HPDE6-E6E7 (cell line): ENCODE results near the gene SPIN2B.
"Not testable (repeated sequence)": the region's sequence is repeated elsewhere in the genome, so short reads cannot be mapped to it uniquely, and the experiment has no call there.

Source experiments
- DNase-seq: peaks from one replicate; pipeline ENCODE4 v3.0.0; 2011; ENCODE audit warnings: missing footprints; ENCODE audit errors: extremely low spot score

The SPIN2B gene

GRCh38 chrX:57121162-57121755 is at the start of gene SPIN2B:
TSS of gene SPIN2B (minus strand) at chrX:57121548.
- peak; percentile 49 for DNase-seq

DNA sequence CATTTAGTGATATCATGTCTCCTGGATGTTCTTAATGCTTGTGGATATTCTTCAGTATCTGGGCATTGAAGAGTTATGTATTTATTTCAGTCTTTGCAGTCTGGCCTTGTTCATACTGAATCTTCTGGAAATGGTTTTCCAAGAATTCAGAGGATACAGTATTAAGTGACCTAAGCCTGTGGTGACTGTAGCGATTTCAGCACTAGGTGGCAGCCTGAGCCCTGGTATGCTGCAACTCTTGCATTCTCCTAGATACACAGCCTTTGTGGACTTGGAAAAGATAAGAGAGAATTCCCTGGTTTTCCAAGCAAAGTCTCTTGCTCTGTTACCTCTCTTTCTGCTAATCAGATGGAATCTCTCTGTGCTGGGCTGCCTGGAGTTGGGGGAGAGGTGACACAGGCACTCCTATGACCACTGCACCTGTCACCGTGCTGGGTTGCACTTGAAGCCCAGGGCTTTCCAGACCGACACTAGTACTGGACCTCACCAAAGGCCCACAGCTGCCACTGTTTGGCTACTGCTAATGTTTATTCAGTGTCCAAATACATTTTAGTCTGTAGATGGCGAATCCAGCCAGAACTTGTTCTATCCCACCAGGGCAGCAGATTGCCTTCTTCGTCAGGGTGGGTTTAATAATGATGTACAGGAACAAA is 35.2 kb upstream of the SPIN2B start:
- no peak for DNase-seq

GRCh38 chrX:57155171-57155570 is 33.8 kb upstream of the SPIN2B start:
- DNase-seq: no peak

DNA sequence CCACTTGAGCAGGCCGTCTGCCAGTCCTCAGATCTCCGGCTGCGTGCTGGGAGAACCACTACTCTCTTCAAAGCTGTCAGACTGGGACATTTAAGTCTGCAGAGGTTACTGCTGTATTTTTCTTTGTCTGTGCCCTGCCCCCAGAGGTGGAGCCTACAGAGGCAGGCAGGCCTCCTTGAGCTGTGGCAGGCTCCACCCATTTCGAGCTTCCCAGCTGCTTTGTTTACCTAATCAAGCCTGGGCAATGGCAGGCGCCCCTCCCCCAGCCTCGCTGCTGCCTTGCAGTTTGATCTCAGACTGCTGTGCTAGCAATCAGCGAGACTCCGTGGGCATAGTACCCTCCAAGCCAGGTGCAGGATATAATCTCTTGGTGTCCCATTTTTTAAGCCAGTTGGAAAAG is 30.9 kb upstream of the SPIN2B start:
- not testable (repeated sequence) for DNase-seq

DNA sequence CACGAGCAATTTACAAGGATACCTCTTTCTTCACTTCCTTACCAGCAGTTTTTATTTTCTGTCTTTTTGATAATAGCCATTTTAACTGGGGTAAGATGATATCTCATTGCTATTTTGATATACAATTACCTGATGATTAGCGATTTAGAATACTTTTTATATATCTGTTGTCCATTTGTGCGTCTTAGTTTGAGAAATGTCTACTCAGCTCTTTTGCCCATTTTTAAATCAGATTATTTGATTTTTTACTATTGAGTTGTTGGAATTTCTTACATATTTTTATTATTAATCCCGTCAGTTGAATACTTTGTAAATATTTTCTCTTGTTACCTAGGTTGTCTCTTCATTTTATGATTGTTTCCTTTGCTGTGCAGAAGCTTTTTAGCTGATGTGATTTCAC is 17.3 kb upstream of the SPIN2B start:
- DNase-seq: no peak

GRCh38 chrX:57137501-57137900 is 16.2 kb upstream of the SPIN2B start:
- DNase-seq: no peak

DNA sequence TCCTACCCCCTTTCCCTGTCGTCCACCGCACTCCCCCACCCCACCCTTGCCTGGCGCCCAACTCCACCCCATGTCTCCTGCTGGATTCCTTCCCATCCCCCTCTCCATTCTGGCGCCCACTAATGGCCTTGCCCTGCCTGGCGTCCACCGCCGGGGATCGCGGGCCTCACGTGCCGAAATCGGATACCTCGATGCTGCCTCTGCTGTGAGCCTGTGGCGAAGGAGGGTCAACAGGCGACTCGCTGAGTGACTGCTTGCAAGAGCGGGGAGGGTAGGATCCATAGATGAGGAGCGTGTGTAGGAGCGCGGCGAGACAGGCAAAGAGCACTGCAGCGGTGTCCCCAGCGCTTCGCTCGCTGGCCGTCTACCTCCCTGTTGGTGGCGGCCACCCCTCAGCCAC is 15.7 kb upstream of the SPIN2B start, which contains the start of gene SPIN2A:
TSS of gene SPIN2A (minus strand) at position 325 of the 400 bp plus-strand sequence. CDS start 800 bp downstream, outside the sequence.
- DNase-seq: not testable (repeated sequence)

DNA sequence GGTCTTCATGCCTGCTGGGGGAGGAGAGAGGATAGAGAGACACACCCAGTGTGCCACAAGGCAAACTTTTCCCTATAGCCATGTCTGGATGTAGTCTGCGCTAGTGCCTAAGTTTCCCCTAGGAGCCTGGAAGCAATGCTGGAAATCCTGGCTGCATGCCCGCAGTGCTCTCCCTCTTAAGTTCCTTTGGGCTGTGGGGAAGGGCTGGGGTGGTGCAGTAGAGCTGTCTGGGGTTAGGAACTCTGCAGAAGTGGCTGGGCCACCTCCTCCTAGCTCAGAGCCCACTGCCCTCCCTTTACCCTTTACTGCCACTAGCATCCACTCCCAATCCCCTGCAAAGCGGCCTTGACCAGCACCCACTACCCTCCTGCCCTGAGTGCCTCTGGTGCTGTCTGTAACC is 15.2 kb upstream of the SPIN2B start:
- DNase-seq: not testable (repeated sequence)

DNA sequence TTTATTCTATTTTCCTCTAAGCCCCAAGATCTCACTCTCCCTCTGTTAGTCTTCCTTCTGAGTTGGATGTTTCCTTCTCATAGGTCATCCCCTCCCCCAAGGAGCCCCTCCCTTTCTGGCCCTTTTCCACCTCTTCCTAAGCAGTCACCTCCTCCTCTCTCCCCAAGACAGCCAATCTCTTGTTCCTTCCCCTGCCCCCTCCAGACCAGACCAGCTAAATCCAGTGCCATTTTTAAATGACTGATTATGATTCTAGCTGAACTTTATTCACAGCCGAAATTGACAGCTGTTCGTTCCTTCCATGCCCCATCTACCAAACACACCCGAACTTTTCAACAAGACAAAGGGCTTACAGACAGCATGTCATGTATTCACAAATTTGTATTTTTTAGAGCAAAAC is 13.9 kb upstream of the SPIN2B start:
- no peak for DNase-seq

DNA sequence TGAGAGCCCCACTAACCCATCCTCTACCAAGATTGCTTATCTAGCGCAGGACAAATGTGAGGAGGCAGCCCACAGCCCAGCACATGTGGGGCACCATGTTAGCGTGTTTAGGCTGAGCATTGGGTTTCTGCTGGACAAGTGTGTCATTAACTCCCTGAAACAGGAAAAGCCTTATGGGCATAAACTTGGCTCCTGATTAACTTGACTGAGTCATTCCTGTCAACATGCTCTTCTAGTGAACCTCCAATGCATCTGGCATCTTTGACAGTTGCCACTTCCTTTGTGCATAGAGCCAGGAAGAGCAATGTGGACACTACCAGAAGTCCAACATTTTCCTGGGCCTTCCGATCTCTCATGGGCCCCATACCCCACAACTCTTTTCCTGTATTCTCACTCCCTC is 13.4 kb upstream of the SPIN2B start:
- DNase-seq: no peak

DNA sequence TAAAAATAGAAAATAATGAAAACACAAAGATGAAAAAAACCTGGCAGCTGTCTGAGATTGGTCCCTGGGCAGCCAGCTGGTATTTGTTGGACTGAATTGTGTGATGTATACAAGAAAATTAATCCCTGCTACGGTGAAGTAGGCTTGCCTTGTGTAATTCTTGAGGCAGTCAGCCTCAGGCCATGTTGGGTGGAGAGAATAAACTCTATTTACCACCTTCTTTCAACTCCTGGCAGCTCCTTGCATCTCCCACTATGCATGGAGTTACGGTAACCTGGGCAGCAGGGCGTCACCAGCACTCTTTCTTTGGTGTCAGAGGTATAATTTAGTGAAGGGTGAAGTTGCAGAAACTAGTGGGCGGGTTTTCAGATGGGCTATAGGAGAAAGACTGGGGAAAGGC is 12.4 kb upstream of the SPIN2B start:
- no peak for DNase-seq

- not testable (repeated sequence) for DNase-seq
Measured at GRCh38 chrX:57133284-57133683, 11.9 kb upstream of the SPIN2B start.

DNA sequence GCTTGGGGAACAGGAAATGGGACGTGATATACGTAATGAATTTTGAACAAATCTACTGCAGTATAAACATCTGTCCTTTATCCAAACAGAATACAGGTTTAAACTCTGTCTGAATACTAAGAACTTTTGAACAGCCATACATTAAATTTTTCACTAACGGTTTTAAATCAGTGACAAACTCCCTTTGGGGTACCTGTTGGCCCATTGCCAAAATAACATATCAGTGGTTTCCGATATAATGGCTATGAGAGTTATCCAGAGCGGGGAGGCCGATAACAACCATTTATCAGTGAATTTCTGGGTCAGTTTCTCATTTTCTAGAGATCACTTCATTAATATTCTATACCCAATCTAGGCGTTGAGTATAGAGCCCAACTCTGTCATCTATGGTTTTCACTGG is 10.7 kb upstream of the SPIN2B start:
- DNase-seq: no peak

DNA sequence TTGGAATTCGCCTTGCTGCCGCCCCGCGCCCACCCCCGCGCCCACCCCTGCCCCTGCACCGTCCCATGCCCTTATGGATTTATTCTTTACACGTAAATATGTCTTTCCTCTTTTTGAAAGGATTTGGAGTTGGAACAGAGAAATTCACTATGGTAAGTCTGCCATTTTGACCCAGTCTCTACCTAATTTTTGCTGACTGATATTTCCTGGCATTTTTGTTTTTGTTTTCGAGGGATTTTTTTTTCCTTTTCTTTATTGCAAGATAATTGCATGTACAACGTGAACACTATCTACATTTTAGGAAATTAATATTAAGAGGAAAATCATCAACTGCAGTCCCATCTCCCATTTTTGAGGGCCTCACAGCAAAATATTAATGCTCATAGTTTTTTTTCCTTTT is 468 bp upstream of the SPIN2B start:
- DNase-seq: no peak

- not testable (repeated sequence) for DNase-seq
Measured at GRCh38 chrX:57120619-57121161, 658 bp downstream of the SPIN2B start.

- no peak for DNase-seq
Measured at GRCh38 chrX:57119416-57119815, 1.9 kb downstream of the SPIN2B start.

DNA sequence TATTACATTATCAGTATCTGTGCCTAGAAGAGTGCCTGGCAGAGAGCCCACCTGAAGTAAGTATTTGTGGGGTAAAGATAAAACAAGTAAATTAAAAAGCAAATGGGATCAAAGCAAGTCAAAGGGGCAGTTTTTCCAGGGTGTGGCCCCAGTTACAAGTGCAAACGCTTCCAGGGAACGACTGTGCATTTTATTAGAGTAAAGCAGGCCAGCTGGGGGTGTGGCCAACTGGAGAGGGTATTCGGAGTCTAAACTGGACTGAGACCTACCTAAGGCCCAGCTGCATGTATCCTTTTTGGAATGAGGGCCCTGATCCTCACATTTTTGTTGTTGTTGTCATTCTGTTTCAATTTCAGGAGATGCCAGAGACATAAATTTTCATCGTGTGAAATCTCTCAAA is 3.8 kb downstream of the SPIN2B start:
- DNase-seq: not testable (repeated sequence)

GRCh38 chrX:57104921-57105398 is 16.4 kb downstream of the SPIN2B start:
- DNase-seq: no peak

DNA sequence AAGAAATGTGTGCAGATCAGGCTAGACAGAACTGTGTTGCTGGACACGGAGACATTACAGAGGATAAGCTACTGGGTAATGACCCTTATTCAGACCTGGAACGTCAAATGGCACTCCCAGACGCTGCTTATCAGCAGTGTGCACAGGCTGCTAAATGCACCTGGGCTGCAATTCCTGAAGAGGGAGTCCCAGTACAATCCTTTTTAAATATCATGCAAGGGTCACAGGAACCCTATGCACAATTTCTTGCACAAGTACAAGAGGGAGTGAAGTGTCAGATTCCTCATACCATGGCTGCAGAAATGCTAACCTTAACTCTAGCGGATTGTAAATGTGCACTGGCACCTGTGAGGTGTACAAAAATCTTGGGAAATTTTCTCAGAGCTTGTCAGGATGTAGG is 16.9 kb downstream of the SPIN2B start:
- no peak for DNase-seq

- DNase-seq: no peak
Measured at GRCh38 chrX:57103489-57103888, 17.9 kb downstream of the SPIN2B start.

- DNase-seq: not testable (repeated sequence)
Measured at GRCh38 chrX:57102918-57103317, 18.4 kb downstream of the SPIN2B start.

DNA sequence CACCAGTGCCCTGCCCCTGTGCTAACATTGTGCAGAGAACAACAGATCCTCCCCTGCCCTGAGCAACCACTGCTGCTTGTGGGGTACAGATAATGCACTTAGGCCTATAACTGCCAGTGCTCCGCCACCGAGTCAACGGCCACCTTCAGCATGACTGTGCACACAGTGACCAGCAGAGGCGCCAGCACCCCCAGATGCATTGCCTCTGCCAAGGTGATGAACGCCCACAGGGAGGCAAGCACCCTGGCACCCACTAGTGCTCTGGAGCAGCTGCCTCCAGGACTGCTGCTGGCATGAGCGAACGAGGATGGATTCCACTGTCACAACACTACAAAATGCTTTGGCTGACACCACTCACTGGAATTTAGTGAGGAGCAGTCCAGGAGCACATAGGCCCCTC is 38.2 kb downstream of the SPIN2B start:
- no peak for DNase-seq

- DNase-seq: no peak
Measured at GRCh38 chrX:57074458-57074857, 46.9 kb downstream of the SPIN2B start.
